H54 (cell line): ENCODE measurements around the gene DOK7.

Experiments used
- DNase-seq: peaks from one replicate; pipeline ENCODE4 v3.0.0; 2011; ENCODE audit warnings: low spot score, mixed read lengths; ENCODE audit not compliant: insufficient read length
- FAIRE-seq: peaks from 3 replicates; lab custom pipeline; 2011; peaks lifted over from hg19 to GRCh38; lab: Jason Lieb, UNC
- POLR2A ChIP-seq: IDR thresholded peaks from 2 replicates; pipeline ENCODE4 v1.6.1; 2011; ENCODE audit warnings: low read depth, mild to moderate bottlenecking, low read length

The DOK7 gene

GRCh38 chr4:3475041-3475712 lies 12.1 kb downstream of the DOK7 start:
- FAIRE-seq (no peak), DNase-seq (no peak)
- TF ChIP-seq POLR2A = no peak

- DNase-seq (no peak), FAIRE-seq (no peak)
- no peak for TF ChIP-seq POLR2A
Observed at GRCh38 chr4:3475713-3476260, 12.7 kb downstream of the DOK7 start.

- no peak for TF ChIP-seq POLR2A
- no peak for FAIRE-seq
- DNase-seq = no peak
Observed at GRCh38 chr4:3476341-3476747, 13.2 kb downstream of the DOK7 start.

GRCh38 chr4:3476936-3477749 lies 14.0 kb downstream of the DOK7 start:
- no peak for TF ChIP-seq POLR2A
- DNase-seq (no peak), FAIRE-seq (no peak)

- TF ChIP-seq POLR2A = no peak
- peak; percentile 48 for DNase-seq
- no peak for FAIRE-seq
Observed at GRCh38 chr4:3477750-3478430, 14.8 kb downstream of the DOK7 start.

- DNase-seq (no peak), FAIRE-seq (no peak)
- TF ChIP-seq POLR2A = no peak
Observed at GRCh38 chr4:3478446-3479357, 15.6 kb downstream of the DOK7 start.

- TF ChIP-seq POLR2A = no peak
- DNase-seq = no peak
- FAIRE-seq = no peak
Observed at GRCh38 chr4:3479358-3480101, 16.4 kb downstream of the DOK7 start.

- no peak for FAIRE-seq
- peak; percentile 69 for DNase-seq
- no peak for TF ChIP-seq POLR2A
Observed at GRCh38 chr4:3480528-3481112, 17.5 kb downstream of the DOK7 start.

- FAIRE-seq = no peak
- DNase-seq = no peak
- no peak for TF ChIP-seq POLR2A
Observed at GRCh38 chr4:3481113-3481531, 18.0 kb downstream of the DOK7 start.

GRCh38 chr4:3481783-3482393 lies 18.8 kb downstream of the DOK7 start:
- DNase-seq (no peak), FAIRE-seq (no peak)
- TF ChIP-seq POLR2A = no peak

GRCh38 chr4:3482707-3483106 lies 19.6 kb downstream of the DOK7 start:
- FAIRE-seq = no peak
- TF ChIP-seq POLR2A = no peak
- no peak for DNase-seq

GRCh38 chr4:3483471-3483921 lies 20.4 kb downstream of the DOK7 start:
- DNase-seq (no peak), FAIRE-seq (no peak)
- TF ChIP-seq POLR2A = no peak
